Stimulated activated CD8-positive, alpha-beta memory T cell treated with anti-CD3 and anti-CD28 coated beads, Interleukin-12 subunit alpha, Interleukin-12 subunit beta, amount 100 ng/mL, for 24 hours (primary cell): ENCODE data around the gene TBXA2R.
"Not testable (repeated sequence)": the region's sequence is repeated elsewhere in the genome, so short reads cannot be mapped to it uniquely, and the experiment has no call there.

Source experiments
- DNase-seq: peaks from one replicate; pipeline ENCODE4 v3.0.0-alpha.2; 2020; ENCODE audit errors: extremely low read depth

Gene TBXA2R

DNA sequence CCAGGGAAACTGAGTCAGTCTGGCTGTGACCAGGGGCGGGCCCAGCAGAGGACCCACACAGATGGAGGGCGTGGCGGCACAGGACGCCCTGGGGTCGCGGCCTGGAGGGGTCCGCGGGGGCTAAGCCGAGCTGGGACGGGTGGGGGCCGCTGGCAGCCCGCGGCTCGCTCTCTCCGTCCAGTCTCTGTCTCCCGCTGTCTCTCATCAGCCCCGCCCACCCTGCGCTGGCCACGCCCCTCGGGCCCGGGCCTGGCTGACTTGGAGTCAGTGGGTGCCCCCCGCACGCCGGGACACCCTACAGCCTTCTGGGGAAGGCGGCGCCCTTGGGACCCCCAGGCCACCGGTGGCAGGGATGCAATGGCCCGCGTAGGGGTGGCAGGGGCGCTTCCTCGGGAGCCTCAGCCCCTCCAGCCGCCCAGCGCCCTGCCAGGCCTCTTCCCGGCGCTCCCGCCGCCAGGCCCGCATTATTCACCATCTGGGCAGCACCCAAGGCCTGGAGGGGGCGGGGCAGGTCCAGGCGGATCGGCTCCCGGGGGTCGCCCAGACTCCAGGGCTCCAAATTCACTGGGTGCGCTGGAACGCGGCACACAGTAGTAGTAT is at the start of gene TBXA2R:
TSS of gene TBXA2R (minus strand) at position 186 of the 600 bp plus-strand sequence. CDS start 6,241 bp downstream, outside the sequence.
- no peak for DNase-seq

DNA sequence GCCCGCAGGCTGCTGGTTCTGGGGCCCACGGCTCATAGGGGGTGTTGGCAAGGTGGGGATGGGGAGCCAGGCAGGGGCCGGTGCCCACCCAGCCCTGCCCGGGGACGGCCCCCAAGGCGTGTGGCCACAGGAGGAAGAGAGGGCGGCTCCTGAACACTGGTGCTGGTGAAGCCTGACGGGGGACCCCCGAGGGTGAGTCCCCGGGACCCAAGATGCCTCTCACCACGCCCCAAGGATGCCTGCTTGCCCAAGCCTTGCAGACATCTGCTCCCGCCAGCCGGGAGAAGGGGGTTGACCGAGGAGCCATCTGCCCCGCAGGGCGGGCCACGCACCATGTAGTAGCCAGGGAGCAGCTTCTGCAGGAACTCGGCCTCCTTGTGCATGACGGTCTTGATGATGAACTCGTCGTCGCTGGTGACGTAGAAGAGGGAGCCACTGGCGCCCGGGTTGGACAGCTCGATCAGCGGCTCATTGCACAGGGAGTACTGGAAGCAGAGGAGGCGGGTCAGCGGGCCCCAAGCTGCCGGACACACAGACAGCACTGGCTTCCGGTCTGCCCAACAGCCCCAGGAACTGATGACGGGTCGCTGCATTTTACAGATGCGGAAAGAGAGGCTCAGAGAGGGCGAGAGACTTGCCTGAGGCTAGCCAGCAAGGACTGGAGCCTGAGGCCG is 49.5 kb upstream of the TBXA2R start:
- DNase-seq, result no peak

DNA sequence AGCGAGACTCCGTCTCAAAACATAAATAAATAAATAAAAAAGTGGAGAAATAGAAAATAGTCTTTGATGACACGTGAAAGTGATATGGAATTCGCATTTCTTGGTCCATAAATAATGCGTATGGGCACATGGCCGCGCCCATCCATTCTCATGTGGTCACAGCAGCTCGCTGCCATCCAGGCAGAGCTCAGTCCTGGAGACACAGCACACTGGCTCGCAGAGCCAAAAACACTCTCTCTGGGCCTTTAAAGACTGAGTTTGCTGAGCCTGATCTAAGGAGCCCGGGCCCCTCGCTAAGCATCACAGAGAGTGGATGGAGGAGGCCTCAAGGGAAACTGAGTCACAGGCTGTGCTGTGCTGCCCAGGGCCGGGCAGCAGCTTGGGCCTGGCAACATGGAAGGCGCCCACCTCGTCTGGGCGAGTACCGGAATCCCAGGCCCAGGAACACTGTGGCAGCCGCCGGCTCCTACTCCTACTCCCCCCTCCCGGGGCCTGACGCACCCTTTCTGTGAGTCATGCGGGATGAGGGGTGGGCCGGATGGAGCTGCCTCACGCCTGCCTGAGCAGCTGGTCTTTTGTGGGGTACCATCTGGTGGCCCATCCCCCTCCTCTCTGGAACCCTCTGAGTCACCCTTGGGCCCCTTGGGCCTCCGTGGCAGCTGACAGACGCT is 48.9 kb upstream of the TBXA2R start:
- DNase-seq, result no peak

DNA sequence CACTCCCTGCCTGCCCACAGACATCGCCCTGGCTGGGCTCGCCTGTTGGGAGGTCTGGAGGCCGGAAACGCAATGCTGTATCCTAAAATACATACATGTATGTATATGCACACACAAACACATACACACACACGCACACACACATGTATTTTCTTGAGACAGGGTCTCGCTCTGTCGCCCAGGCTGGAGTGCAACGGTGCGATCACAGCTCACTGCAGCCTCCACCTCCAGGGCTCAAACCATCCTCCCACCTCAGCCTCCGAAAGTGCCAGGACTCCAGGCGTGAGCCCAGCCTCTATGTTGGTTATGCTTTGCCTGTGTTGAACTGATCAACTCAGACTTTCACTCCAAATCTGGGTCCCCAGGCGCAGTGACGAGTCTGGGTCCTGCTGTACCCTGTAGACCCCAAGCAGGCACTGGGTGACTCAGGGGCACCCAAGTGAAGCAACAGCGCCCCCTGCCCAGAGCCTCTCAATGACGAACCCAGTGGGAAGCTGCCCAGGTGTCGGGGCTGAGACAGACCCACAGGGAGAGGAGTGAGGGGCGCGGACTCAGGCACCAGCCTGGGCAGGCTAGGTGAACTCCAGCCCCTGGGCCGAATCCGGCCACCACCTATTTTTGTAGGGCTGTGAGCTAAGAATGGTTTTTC is 47.3 kb upstream of the TBXA2R start:
- DNase-seq, result no peak

DNA sequence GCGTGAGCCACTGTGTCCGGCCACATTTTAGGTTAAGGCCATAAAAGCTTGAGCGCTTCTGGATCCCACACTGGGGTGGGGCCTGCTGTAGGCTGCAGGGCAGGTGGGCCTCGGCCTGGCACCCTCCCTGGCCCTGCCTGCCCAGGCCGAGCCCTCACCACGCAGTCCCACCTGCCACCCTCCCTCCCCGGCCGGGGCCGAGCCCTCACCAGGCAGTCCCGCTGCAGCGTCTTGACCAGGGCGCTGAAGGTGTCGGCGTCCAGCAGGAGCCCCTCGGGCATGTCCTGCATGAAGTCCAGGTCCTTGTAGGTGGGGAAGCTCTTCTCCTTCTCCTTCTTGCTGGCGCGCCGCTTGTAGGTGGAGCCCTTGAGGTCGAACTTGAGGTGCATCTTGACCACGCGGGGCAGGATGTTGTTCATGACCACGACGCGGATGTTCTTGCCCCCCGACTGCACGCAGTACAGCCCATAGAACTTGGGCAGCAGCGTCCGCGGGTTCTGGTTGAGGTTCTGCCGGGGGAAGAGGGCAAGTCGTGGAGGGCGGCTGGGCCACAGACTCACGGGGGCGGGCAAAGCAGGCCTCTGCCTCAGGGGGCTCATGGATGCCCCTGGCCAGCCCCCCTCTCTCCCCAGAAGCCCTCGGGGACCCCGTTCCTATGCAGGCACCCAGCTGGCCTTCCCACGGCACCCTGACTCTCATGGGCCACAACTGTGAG is 46.6 kb upstream of the TBXA2R start:
- no peak for DNase-seq

DNA sequence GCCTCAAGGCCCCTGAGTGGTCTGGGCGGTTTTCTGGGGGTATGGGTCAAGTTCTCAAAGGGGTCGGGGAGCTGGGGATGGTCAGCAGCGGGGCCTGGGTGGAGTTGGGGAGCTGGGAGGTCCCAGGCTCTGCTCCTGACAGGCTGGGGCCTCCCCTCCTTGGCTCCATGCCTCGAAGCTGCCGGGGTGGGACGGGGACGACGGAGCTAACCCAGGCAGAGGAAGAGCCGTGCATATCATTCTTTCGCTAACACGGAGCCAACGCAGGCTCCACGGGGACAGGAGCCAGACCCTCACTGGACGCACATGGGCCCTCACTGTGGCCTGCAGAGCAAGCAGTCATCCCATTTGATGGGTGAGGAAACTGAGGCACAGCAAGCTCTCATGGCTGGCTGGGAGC is 45.7 kb upstream of the TBXA2R start:
- DNase-seq, result no peak

DNA sequence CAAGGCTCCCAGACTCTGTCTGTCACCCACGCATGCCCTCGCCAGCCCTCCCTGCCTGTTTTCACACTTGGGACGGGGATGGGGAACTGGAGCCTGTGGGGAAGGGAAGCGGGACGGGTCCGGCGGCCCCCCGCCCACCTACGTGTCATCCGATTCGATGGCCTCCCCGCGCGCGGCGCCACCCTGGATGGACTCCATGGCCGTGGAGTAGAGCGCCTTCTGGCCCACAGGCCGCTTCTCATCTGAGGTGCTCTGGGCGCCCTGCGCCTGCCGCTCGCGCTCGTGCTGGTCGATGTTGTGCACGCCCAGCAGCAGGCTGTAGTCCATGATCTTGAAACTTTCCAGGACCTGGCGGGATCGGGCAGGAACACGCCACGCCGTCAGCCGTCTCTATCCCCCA is 45.0 kb upstream of the TBXA2R start:
- no peak for DNase-seq

DNA sequence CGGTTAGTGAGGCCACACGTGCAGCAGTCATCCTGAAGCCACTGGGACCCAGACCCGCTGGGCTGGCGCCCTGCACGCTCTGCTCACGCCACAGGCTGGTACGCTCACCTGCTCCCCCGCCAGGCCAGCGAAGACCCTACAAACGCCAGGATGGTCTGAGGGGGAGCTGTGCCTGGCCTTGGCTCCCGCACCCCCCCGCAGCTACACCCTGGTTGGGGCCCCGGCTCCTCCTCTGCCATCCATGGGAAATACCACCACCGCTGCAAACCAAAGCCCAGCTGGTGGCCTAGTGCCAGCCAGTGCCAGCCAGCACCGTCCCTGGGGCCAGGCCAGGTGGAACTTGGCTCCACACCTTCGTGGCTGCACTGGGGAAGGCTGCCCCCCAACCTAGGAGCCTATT is 43.2 kb upstream of the TBXA2R start:
- no peak for DNase-seq

DNA sequence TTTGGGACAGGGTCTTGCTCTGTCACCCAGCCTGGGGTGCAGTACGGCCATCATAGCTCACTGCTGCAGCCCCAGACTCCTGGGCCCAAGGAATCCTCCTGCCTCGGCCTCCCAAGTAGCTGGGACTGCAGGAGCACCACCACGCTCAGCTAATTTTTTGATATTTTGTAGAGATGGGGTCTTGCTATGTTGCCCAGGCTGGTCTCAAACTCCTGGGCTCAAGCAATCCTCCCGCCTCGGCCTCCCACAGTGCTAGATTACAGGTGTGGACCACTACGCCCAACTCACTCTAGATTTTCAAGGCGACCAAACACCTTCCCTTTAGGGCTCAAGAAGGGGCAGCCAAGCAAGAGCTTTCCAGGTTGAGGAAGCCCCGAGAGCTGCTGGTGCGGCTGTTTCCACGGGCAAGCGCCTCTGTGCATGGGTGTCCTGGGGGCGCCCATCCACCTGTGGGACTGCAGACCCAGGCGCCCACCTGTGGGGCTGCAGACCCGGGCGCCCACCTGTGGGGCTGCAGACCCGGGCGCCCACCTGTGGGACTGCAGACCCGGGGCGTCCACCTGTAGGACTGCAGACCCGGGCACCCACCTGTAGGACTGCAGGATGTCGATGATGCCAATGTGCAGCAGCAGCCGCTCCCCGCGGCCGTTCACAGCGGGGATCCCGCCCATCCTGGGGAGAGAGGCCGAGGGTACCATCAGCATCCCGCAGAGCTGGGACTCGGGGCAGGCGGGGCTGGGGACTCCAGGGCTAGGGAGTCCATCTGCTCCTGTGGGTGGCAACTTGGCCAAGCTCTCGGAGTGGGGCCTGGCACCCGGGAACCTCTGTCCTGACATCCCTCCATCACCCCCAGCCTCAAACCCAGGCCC is 41.6 kb upstream of the TBXA2R start:
- DNase-seq, result no peak

DNA sequence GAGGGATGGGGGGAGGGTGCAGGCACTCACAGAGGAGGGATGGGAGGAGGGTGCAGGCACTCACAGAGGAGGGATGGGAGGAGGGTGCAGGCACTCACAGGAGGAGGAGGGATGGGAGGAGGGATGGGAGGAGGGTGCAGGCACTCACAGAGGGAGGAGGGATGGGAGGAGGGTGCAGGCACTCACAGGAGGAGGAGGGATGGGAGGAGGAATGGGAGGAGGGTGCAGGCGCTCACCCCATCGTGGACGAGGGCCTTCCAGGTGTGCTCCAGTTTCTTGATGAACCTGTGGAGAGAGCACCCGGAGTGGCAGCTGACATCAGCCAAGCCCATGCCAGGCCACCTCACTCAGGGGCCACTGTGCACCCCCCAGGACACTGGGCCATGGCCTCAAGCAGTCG is 40.4 kb upstream of the TBXA2R start:
- not testable (repeated sequence) for DNase-seq

DNA sequence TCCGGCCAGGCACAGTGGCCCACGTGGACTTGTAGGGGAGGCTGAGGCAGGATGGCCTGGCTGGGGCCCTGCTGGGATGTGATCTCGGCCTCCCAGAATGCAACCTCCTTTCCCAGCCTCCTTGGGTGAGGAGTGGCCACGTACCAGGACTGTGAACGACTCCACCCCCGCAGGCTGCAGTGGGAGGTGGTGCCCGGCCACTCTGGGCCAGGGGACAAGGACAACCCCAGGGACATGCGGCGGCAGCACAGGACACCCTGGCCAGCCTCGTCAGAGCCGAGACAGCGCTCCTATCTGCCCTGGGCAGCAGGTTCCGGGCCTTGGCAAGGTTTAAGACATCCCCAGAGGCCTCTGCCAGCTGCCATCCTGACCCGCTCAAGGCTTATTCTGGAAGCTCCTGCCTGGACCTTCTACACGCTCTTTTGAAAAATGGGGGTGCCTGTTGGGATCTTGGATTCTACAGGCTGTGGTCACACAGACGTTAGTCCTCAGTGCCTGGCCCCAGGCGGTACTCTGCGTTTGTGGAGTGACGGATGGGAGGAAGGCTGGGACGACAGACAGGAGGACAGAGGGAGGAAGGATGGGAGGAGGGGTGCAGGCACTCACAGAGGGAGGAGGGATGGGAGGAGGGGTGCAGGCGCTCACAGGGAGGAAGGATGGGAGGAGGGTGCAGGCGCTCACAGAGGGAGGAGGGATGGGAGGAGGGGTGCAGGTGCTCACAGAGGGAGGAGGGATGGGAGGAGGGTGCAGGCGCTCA is 39.8 kb upstream of the TBXA2R start:
- no peak for DNase-seq

DNA sequence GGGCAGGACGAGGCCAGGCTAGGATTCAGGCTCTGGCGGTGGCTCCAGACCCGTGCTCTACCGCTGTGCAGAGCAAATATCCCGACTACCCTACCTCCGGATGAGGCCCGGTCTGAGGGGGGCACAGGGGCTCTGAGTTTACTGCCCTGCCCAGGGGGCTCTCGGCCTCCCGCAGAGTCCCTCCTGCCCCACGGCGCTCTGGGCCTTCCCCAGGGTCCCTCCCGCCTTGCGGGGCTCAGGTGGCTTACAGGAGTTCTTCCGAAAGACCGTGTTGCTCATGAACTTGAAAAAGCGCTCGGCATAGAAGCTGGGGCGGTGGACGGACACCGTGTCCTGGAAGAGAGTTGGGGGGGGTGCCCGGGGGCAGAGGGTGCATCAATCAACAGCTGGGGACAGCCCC is 39.1 kb upstream of the TBXA2R start:
- no peak for DNase-seq

DNA sequence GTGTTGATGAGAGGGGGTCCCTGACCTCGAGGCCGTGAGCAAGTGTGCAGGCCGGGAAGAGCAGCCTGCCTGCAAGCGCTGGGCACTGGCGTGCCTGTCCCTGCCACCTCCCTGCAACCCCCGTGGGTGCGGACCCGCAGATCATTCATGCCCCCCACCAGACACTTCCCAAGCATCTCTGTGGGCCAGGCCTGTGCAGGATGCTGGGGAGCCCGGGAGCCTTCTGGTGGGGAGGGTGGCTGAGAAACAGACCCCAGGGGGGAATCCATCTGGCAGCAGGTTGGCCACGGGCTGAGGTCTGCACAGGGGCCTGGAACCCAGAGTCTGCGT is 38.4 kb upstream of the TBXA2R start:
- no peak for DNase-seq

DNA sequence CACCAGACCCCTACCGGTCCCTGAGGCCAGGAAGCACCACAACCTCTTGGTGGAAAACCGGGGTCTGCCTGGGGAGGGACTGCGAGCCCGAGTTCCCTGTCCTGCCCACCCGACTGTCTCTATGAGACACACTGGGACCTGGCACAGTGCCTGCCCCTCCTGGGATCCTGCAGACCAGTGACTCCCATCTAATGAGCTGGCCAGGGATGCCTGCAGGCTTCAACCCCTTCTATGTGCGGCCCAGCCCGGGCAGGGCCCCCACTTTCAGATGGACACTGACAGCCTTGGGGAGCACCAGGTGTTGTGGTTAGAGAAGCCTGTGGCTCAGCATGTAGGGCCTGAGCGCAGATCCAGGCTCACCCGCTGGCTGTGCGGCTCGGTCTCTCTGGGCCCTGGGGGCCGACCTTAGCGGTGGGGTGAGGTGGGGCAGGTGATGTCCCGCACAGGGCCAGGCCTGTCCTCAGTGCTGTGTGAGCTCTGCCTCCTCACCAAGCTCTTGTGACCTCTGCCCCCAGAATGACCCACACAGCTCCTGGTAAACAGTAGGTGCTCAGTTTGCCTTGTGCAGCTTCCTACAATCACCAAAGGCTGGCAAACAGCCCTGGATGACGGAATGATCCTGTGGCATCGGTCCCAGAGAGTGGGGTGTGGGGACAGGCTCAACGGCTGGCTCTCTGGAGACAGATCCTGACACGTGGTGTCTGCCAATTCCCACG is 37.8 kb upstream of the TBXA2R start:
- DNase-seq, result no peak

DNA sequence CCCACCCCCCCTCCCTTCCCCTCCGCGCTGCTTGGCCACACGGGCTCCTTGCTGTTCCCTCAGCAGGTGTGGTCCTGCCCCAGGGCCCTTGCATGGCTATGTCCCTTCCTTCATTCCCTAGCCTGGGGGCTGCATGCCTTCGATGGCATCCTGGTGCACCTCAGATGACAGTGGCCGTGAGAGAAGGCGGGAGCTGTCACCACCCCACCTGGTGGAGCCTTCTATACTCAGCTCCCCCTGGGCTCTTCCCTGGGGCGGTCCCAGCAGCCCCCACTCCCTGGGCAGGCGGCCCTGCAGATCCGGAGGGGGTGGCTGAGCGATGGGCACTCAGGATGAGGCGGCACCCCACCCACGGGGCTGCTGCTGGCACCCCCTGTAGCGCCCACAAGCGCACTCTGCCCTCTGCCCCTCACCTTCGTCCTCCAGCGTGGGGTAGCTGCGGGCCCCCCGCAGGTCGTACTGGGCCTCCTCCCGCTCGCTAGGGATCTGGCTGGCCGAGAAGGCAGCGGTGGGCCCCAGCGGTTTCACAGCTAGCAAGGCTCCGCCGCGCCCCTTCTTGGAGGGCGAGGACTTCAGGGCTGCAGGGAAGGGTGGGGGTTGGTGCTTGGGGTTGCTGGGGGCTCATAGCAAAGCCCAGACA is 37.1 kb upstream of the TBXA2R start:
- no peak for DNase-seq

DNA sequence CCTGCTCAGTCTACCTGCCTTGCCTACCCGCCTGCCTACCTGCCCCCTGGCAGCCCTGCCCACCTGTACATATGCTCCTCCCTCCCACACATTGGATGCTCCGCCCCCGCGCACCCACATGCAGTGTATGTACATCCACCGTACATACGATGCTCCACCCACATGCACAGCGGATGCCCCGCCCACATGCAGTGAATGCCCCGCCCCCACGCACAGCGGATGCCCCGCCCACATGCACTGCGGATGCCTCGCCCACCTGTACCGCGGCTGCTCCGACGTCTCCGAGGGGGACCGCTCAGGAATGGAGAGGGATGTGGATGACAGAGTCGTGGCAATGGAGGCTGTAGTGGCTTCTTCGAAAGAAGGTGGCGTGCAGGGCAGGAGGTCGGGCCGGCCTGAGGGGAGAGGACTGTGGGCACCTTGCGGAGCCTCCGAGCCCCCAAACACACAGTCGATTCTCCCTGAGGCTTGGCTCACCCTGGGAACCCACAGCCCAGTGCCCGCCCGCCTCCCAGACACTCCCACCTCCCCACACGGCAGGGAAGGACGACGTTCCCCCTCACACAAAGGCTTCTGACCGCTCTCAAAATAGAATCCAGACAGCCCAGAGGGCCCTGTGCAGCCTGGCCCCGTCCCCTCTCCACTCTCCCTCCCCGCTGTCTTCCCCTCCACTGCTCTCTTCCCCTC is 36.5 kb upstream of the TBXA2R start:
- DNase-seq, result no peak

DNA sequence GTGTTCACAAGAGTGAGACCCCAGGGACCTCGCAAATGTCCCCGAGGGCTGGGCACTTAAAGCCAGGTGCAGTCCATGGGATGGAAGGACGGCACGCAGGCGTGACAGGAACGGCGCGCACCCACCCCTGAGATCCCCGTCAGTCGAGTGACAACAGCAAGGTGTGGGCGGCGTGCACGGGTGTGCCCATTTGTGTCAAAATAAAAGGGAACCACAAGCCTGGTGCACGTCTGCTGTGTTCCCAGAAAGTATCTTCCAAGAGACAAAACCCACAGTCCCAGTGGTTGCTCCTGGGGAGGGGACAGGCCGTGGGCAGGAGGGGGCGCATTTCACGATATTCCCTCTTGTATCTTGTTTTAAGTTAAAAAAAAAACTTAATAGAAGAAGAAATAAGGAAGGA is 35.6 kb upstream of the TBXA2R start:
- no peak for DNase-seq

DNA sequence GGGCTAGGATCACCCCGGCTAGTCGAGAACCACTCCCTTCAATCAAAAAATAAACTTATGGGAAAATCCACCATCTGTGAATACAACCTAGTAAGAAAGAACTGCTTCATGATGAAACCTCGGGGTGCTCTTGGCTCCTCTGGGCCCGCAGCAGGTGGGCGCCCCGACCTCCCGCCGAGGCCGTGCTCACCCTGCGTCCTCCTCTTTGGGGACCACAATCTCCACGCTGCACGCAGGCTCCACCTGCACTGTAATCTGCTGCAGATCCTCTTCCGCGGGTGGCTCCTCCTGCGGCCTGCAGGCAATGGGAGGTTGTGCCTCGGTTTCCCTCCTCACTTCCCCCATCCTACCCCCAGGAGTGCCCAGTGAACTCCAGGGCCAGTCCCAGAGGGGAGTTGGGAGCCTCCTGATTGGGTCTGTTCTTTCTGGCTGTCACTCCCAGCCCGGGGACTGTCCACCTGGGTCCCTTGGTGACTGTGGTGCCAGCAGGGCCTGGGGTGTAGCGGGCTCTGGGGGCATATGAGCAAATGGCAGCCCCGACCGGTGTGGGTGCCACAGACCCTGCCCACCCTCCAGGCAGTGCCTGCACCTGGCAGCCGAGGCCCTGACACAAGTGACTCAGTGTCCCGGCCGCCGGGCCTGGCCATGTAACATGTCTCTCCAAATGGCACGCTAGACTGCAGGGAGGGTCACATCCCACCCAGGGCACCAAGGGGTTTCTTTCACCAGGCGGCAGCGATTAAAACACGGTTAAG is 35.0 kb upstream of the TBXA2R start:
- no peak for DNase-seq
